DMS 273 treated with DMSO at 0.1 percent for 48 hours (cell line): ENCODE data around the gene SH3BGR.

Experiments used
- DNase-seq: peaks from one replicate; lab custom pipeline; 2025; lab: John Stamatoyannopoulos, UW

The SH3BGR gene

DNA sequence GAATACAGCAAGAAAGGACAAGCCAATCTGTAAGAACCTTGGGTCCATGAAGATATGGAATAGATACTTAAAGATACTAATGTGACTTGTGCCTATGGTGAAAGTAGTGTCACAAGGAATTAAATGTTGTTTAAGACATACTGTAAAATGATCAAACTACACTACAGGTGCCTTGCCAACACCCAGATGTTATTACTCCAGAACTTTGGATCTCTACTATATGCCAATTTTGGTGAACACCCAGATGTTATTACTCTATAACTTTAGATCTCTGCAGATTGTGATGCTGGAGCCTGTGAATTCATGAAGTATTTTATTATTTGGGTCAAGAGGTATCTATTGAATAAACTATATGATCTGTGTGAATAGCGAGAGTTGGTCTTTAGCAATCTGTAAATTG lies 101.1 kb downstream of the SH3BGR start:
- DNase-seq, result no peak

DNA sequence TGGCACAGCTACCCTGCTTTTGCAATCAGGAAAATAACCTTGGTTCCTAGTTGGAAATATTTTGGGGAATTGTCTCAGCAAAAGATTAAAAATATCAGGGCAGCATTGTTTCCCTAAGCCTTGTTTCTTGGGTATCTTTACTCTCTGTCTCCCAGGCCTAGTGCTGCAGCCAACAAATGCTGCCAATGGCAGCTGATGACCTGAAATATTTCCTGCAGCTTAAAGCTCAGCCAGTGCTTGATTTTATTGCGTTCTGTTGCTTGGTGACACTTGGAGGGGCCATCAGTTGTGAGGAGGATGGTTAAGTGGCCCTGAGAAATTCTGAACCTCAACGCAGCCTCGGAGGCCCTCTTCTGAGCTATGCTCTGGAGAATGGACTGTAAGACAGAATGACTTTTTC lies 101.6 kb downstream of the SH3BGR start:
- no peak for DNase-seq

DNA sequence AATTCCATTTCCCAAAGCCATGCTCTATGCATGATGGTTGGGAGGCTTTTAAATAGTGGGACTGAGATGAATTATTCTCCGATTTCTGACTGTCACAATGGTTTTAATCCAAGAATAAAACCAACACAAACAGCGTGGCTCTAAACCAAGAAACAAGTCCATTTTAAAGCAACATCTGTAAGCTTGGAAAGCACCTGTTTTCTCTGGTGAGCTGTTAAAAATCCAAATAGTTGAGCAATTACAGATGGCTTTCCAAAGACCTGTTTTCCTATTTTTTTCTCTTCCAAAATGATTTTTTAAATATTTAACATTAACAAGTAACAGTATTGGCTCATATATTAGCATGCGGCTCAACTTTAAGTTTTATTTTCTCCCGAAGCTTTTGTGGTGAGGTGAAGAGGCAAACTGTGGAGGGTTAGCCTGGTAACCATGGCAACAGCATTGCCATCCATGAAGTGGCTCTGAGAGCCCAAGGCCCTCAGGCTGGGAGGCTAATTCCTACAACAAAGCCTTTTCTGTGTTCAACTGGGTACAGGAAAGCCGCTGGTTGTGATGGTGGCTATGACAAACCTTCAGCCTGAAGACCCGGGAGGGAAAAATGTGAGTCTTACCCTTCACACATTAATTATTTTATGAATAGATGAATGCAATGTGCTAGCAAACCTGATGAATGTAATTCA lies 104.3 kb downstream of the SH3BGR start:
- DNase-seq, result no peak

DNA sequence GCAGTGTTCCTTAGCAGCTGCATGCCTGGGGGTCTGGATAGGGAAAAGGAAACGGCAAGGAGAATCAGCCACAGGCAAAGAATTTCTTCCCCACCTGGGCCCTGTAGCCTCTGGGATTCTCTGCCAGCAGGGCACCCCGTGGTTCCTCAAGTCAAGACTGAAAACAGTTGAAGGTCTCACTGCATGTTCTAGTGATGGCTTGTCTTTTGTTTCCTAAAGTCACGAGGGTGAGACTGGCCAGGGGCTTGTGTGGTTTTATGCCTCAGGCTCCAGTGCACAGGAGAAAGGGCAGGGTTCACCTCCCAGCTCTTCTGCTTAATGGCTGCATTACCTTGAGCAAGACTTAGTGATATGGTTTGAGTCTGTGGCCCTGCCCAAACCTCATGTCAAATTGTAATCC lies 107.7 kb downstream of the SH3BGR start:
- no peak for DNase-seq

DNA sequence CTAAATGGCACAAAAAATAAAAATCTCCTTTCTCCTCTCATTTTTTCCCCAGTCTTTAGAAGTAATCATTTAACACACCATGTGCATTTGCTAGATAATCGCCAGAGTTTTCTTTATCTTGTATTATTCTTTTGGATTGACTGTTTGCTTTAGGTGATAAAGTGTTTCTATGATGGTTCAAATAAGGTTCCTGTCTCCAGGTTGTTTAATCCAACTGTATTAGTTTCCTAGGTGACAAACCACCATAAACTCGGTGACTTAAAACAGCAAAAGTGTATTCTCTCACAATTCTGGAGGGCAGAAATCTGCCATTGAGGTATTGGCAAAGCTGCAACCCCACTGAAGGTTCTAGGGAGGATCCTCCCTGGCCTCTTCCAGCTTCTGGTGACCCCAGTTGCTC lies 109.4 kb downstream of the SH3BGR start:
- no peak for DNase-seq

DNA sequence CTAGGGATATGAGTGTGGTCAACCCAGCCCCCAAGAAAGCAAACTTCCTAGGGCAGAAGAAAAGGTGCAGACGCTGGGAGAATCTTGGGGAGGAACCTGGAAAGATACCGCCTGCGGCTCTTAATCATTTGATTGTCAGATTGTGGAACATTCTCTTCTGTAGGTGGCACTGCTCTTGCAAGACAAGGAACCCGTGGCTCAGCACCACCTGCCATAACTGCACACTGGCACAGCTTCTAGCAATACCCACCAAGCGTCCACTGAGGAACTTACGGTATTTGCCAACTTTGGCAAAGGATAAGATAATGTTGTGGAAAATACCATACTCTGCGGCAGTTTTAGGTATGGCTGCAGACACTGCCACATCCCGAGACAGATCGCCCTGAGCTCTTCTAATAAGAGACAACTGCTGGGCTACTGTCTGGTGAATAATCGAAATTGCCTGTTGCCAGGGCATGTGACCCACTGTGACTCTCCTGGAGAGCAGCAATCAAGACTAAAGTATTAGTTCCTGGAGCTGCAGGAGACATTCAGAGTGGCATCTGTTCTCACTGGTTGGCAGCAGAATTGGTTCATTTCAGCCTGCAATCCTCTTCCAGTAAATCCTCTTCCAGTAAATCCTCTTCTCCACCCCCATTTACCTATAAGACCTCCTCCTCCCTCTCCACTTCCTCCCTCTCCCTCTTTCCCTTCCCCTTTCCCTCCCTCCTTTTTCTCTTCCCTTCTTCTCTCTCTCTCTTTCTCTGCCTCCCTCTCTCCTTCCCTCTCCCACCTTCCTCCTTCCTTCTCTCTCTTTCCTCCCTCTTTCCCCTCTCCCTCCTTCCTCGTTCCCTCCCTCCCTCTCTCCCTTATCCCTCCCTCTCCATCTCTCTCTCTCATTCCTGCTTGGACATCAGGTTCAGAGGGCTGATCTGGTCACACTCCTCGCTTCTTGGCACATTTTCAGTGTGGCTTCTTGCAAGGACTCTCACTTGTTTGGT lies 111.3 kb downstream of the SH3BGR start:
- DNase-seq, result peak; percentile 67

DNA sequence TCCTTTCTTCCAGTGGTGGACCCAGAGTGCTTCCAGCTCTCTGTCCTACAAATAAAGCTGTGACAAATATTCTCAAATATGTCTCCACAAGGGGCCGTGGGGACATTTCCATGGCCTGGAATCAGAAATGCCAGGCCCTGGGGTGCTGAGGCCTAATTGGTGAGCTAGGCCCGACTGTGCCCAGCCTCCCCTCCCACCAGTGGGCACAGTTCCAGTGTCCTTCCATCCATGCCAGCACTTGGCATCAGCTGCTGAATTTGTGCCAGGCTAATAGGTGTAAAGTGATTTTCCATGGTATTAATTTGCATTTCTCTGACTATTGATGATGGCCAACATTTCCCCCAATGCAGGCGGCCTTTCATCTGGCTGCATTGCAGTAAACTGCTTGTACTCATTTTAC lies 112.4 kb downstream of the SH3BGR start:
- no peak for DNase-seq
